Panc1 (cell line): Measurements from ENCODE around the gene NPEPL1. TPM values are rescaled to one million over a fixed set of nuclear protein-coding genes. Genes with fewer than 3 reads are reported as not detected.

Experiments
- ATAC-seq: fragments of 200-7000 bp; cut with Tn5 transposase; 2 replicates; pipeline ENCODE4 v1.9.1; 2020; ENCODE audit warnings: mild to moderate bottlenecking, moderate library complexity
- BruUV-seq: library from RNA; stranded (reverse); fragments of 400-500 nt; replicated peaks from 2 replicates; lab custom pipeline; 2021; lab: Mats Ljungman, UMichigan
- CTCF ChIA-PET: fragments of 300-600 bp; sonication (Branson Sonifier 250); formaldehyde crosslinking; loops from one replicate; lab custom pipeline; 2022; ENCODE audit warnings: antibody characterized with exemption; lab: Charles Lee
- POLR2A ChIA-PET: fragments of 300-600 bp; sonication (Branson Sonifier 250); formaldehyde crosslinking; loops from one replicate; lab custom pipeline; 2022; ENCODE audit warnings: antibody characterized with exemption; lab: Charles Lee
- DNase-seq: peaks from one replicate; pipeline ENCODE4 v3.0.0-alpha.2; 2010; ENCODE audit warnings: low read depth, low spot score
- H3K27ac ChIP-seq: 2 replicates; pipeline ENCODE4 v1.5.1; 2011; ENCODE audit warnings: mild to moderate bottlenecking, low read length, inconsistent platforms
- H3K27me3 ChIP-seq: fragments of 200-500 bp; sonication (Bioruptor generic); 2 replicates; pipeline ENCODE4 v1.6.0; 2014; ENCODE audit warnings: low read length, inconsistent platforms; ENCODE audit not compliant: control insufficient read depth, insufficient read depth
- H3K36me3 ChIP-seq: fragments of 200-500 bp; sonication (Bioruptor generic); 2 replicates; pipeline ENCODE4 v1.5.1; 2014; ENCODE audit warnings: inconsistent platforms, mild to moderate bottlenecking, low read length, moderate library complexity; ENCODE audit not compliant: control insufficient read depth, insufficient read depth
- H3K4me1 ChIP-seq: 2 replicates; pipeline ENCODE4 v1.5.1; 2011; ENCODE audit warnings: inconsistent platforms, mild to moderate bottlenecking, low read length, moderate library complexity; ENCODE audit not compliant: control insufficient read depth, insufficient read depth
- H3K4me3 ChIP-seq, 2 experiments: 2 replicates each; pipeline ENCODE4 v1.5.1; 2011 to 2012; ENCODE audit warnings: low read depth in 2 of 2, low read length in 2 of 2, mild to moderate bottlenecking in 2 of 2, inconsistent platforms in 1 of 2, moderate library complexity in 1 of 2
- H3K9me3 ChIP-seq: fragments of 200-500 bp; sonication (Bioruptor generic); 2 replicates; pipeline ENCODE4 v1.5.1; 2014; ENCODE audit warnings: low read depth, mild to moderate bottlenecking, inconsistent platforms, low read length, moderate library complexity; ENCODE audit not compliant: control insufficient read depth, insufficient read depth
- CTCF ChIP-seq: fragments of 450-650 bp; IDR thresholded peaks from 2 replicates; pipeline ENCODE4 v1.5.1; 2017; ENCODE audit warnings: mild to moderate bottlenecking
- POLR2AphosphoS5 ChIP-seq: IDR thresholded peaks from 2 replicates; pipeline ENCODE4 v1.6.1; 2012; ENCODE audit warnings: mild to moderate bottlenecking, low read depth, low read length, moderate library complexity
- REST ChIP-seq, 2 experiments: IDR thresholded peaks; 2 replicates each; pipeline ENCODE4 v1.6.1; 2011 to 2012; ENCODE audit warnings: low read depth in 2 of 2, control low read depth in 1 of 2, low read length in 1 of 2, mild to moderate bottlenecking in 1 of 2, moderate library complexity in 1 of 2; ENCODE audit not compliant: insufficient read depth in 1 of 2
- SIN3A ChIP-seq: IDR thresholded peaks from 2 replicates; pipeline ENCODE4 v1.6.1; 2012; ENCODE audit warnings: low read depth, mild to moderate bottlenecking, low read length, moderate library complexity, borderline replicate concordance; ENCODE audit not compliant: insufficient read depth
- TCF7L2 ChIP-seq: IDR thresholded peaks from 2 replicates; pipeline ENCODE4 v1.6.1; 2011; ENCODE audit warnings: mild to moderate bottlenecking, low read depth, low read length, inconsistent platforms
- in situ Hi-C: cut with HindIII; loops from 2 replicates; pipeline ENCODE4 v1.10.0; 2016; ENCODE audit warnings: low sequenced_read_pairs, low pct_unique_long_range_greater_than_20kb
- intact Hi-C: fragments of 100-400 bp; cut with micrococcal nuclease; formaldehyde crosslinking; loops from one replicate; pipeline ENCODE4 v1.10.0; 2022; ENCODE audit not compliant: unreplicated experiment
- total RNA-seq: library from RNA; stranded (reverse); gene quantifications from one replicate; pipeline ENCODE4 v1.2.1, GENCODE V29; 2021; ENCODE audit not compliant: unreplicated experiment

NPEPL1 gene
- total RNA-seq, 1 experiment from 2014 or later = 27.4 TPM

- Histone ChIP-seq H3K36me3 (no peaks in the 10 kb centered on the region), H3K4me3 (no peak overlapping the region), H3K4me1 (no peaks in the 10 kb centered on the region), H3K9me3 (no peaks in the 10 kb centered on the region), H3K27me3 (no peaks in the 10 kb centered on the region), H3K27ac (no peak overlapping the region)
- ATAC-seq = no peak
- no TSS peak for BruUV-seq
- CTCF ChIA-PET = no interaction called here
- POLR2A ChIA-PET = no interaction called here
- intact Hi-C loops = no loop called here
- DNase-seq = no peak
- TF ChIP-seq POLR2AphosphoS5 (no peak), SIN3A (no peak), REST (IDR thresholded peaks at IDR 0.05; ENCODE audit: insufficient read depth in 1 of 2, low read depth in 2 of 2, low read length in 1 of 2) (no peak), TCF7L2 (no peak)
- in situ Hi-C loops = no loop called here
Observed at GRCh38 chr20:58715391-58715800, 22.8 kb downstream of the NPEPL1 start.

GRCh38 chr20:58715801-58716475 is 23.3 kb downstream of the NPEPL1 start:
- ChIA-PET POLR2A (no interaction called here), CTCF (no interaction called here)
- intact Hi-C loops = no loop called here
- in situ Hi-C loops = no loop called here
- H3K27ac ChIP-seq = no peak overlapping the region
- no peaks in the 10 kb centered on the region for H3K4me1 ChIP-seq
- TF ChIP-seq TCF7L2 = no peak
- TF ChIP-seq SIN3A = no peak
- no peak for TF ChIP-seq CTCF
- no peak for TF ChIP-seq REST (IDR thresholded peaks at IDR 0.05; ENCODE audit: insufficient read depth in 1 of 2, low read depth in 2 of 2, low read length in 1 of 2)
- TF ChIP-seq POLR2AphosphoS5 = no peak
- no peak for ATAC-seq
- no peaks in the 10 kb centered on the region for H3K9me3 ChIP-seq
- no peak for DNase-seq
- H3K36me3 ChIP-seq = no peaks in the 10 kb centered on the region
- H3K27me3 ChIP-seq = no peaks in the 10 kb centered on the region
- H3K4me3 ChIP-seq = no peak overlapping the region
- no TSS peak for BruUV-seq
